AG10803 (cell line): Measurements from ENCODE around the gene GPC5.

Source experiments
- DNase-seq: peaks from one replicate; pipeline ENCODE4 v3.0.0; 2010; ENCODE audit warnings: low read depth
- H3K4me3 ChIP-seq: 2 replicates; pipeline ENCODE4 v1.5.1; 2011; ENCODE audit warnings: mild to moderate bottlenecking, low read length, control low read depth
- TF ChIP-seq, protein P1 (sequence below): conservative IDR thresholded peaks from 2 replicates; pipeline ENCODE4 v1.5.1; 2011; ENCODE audit warnings: mild to moderate bottlenecking, low read length, control low read depth, inconsistent platforms

GPC5 gene

DNA sequence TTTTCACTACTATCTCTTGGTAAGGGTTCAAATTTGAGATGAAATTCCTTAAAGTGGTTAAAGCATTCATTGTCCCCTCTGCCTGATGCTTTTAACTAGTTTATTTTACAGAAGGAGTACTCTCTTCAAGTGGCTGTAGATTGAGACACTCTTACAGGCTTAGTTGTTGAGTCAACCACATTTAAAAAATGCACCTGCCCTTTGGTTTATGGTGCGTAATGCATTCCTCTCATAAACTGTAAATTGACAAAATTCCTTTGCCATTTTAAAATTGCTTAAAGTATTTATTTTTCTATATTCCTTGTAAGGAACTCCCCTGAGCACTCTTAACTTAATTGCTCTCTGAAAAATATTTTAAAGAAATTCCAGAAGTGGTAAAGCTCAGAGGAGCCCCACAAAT lies 826 bp upstream of the GPC5 start:
- DNase-seq: no peak
- TF ChIP-seq, protein P1, sequence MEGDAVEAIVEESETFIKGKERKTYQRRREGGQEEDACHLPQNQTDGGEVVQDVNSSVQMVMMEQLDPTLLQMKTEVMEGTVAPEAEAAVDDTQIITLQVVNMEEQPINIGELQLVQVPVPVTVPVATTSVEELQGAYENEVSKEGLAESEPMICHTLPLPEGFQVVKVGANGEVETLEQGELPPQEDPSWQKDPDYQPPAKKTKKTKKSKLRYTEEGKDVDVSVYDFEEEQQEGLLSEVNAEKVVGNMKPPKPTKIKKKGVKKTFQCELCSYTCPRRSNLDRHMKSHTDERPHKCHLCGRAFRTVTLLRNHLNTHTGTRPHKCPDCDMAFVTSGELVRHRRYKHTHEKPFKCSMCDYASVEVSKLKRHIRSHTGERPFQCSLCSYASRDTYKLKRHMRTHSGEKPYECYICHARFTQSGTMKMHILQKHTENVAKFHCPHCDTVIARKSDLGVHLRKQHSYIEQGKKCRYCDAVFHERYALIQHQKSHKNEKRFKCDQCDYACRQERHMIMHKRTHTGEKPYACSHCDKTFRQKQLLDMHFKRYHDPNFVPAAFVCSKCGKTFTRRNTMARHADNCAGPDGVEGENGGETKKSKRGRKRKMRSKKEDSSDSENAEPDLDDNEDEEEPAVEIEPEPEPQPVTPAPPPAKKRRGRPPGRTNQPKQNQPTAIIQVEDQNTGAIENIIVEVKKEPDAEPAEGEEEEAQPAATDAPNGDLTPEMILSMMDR: no peak
- no peak overlapping the region for H3K4me3 ChIP-seq

DNA sequence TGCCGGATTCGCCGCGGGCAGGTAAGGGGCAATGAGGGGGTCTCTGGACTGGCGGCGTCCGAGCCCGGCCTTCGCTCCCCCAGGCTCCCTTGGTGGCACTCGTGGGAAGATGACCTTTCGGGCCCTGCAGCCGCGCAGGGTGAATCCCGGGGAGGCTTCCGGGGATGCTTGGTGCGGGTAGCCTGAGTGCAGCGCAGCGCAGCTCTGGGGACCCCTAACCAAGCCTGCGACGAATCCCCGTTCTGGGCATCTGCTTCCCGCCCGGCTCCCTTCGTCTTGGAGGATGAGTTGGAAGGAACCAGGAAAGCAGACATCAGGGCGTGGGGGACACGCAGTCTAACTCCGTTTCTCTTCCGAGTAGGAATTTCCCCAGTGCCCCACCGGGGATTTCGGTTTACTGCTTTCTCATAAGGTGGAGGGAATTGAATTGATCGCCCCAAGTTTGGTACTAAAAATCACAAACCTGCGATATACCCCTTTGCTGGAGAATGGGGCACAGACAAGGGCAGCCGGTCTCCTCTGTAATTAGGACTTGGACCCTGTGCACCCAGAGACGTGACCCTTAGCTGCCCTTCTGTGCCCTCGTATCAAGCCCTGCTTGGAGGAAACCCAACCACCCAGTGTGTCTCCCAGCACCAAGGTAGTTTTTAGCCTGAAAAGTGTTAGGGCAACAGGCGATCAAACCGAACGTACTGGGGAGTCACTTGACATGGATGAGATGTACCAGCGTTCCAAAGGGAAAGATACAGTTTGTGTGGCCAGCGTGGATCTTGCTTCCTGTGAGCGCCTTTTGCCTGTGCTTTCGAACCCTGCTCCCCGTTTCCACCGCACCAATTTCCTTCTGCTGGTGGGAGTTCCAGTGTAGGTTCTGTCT lies 1.0 kb downstream of the GPC5 start:
- no peak for DNase-seq
- H3K4me3 ChIP-seq: no peak overlapping the region
- TF ChIP-seq, protein P1: no peak

DNA sequence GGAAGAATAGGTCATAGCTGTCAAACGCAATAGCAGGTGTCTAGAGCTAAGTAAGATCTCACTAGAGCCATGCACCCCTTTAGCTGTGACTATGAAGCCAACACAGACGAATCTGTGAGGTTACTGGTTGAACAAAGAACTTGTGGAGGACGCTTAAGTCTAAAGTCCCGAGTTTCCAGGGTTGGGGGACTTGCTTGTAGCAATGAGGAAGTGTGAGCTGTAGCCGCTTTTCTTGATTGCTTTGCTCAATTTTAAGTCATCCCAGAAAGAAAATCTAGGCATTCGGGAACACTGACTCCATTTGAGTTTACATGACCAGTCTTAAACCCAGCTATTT lies 1.6 kb downstream of the GPC5 start:
- no peak overlapping the region for H3K4me3 ChIP-seq
- no peak for DNase-seq
- TF ChIP-seq, protein P1: no peak

DNA sequence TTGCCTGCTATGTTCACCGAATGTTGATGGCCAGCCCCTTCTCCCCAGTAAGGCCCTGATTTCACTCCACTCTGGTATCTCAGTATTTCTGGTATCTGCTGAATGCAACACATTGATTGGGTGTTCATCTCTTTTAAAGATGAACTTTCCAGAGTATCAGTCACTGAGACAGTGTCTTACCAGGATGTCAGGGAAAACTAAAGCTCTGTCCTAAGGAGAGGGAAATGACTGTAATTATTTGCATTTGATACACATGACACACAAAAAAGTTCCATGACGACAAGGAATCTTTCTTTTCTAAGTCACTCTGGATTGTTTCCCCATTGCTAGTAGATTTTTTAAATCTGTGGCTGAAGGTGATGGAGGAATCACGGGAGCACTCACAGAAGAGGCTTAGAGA lies 2.2 kb downstream of the GPC5 start:
- no peak overlapping the region for H3K4me3 ChIP-seq
- no peak for DNase-seq
- TF ChIP-seq, protein P1: no peak

DNA sequence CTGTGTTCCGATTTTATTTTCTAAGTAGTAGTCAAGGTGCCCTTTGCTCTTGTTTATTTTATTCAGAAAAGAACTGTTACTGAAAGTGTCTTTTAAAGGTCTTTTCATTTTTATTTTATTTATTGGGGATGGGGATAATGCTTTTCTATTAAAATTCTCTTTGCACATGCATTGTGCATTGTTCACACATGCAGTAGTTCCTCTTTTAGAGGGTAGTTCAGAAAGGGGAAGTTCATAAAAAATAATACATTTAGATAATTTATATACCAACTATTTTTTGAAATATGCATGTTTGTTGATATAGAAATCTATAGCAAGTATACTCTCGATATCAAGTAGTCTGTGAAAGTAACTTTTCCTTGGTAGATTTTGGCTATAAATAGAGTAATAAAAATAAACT lies 3.5 kb downstream of the GPC5 start:
- no peak overlapping the region for H3K4me3 ChIP-seq
- TF ChIP-seq, protein P1: no peak
- no peak for DNase-seq

DNA sequence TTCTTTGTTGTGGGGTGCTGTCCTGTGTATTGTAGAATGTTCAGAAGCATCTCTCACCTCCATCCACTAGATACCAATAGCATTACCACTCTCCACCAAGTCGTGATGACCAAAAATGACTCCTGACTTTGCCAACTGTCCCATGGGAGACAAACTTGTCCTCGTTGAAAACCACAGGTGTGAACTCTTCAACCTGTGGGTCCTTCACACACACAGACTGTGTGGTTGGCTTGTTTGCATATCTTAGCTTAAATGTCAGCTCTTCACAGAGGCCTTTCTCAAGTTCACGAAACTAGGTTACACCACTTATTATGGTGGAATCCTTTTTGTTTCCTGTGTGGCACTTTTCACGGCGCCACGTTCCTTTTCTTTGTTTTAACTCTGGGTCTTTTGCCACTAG lies 6.8 kb downstream of the GPC5 start:
- no peak for DNase-seq
- TF ChIP-seq, protein P1: no peak
- no peak overlapping the region for H3K4me3 ChIP-seq

DNA sequence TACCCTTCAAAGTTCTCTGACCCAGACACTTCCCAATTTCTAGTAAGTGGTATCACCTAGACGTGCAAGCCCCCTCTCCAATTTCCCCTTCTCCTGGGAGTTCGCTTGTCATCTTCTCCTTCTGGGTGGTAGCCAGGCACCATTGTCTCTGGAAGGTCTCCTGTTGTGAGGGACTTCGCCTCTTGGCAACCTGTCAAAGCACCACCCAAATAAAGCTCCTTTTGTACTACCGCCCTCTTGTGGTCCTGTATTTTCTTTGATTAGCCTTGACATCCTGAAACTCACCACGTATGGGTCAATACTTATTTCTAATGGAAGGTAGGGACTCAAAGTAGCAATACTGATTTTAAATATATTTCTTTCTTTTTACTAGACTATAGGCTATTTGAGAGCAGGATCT lies 8.2 kb downstream of the GPC5 start:
- TF ChIP-seq, protein P1: peak; percentile 59
- H3K4me3 ChIP-seq: no peak overlapping the region
- peak; percentile 27 for DNase-seq
